ENCODE results near the gene AFG3L2. TPM values are rescaled to one million over a fixed set of nuclear protein-coding genes. Genes with fewer than 3 reads are reported as not detected.

AFG3L2 gene
- total and polyA plus RNA-seq, 7 donors, result 88.8 to 163 (median 106) TPM

GRCh38 chr18:12326711-12327460 lies 50.1 kb downstream of the AFG3L2 start:
- peaks cover 22 to 93% of the 10 kb centered on the region in 2 donors for H3K36me3 ChIP-seq (ENCODE audit: insufficient read depth in 1 of 2, low read depth in 1 of 2)
- TF ChIP-seq CTCF (IDR thresholded peaks at IDR 0.05), result no peak
- intact Hi-C loops (cut with DNase I), result no loop called here
- H3K4me1 ChIP-seq, result peaks cover 10% of the 10 kb centered on the region
- H3K9me3 ChIP-seq, result no peaks in the 10 kb centered on the region
- DNase-seq (no peak), ATAC-seq (no peak)
- H3K27me3 ChIP-seq (ENCODE audit: insufficient read depth in 3 of 3, low read length in 2 of 3), result no peaks in the 10 kb centered on the region
- H3K27ac ChIP-seq, result no peak overlapping the region
- H3K4me3 ChIP-seq, result no peak overlapping the region
- 81 to 88% (median 88%) methylated on average over 12 of the region's 12 CpGs for WGBS, 3 donors

GRCh38 chr18:12325726-12326245 lies 51.2 kb downstream of the AFG3L2 start:
- DNase-seq (no peak), ATAC-seq (no peak)
- WGBS, 3 donors, result 96 to 98% (median 97%) methylated on average over 29 of the region's 29 CpGs
- Histone ChIP-seq H3K4me3 (no peak overlapping the region), H3K9me3 (no peaks in the 10 kb centered on the region), H3K27ac (no peak overlapping the region), H3K27me3 (ENCODE audit: insufficient read depth in 3 of 3, low read length in 2 of 3) (no peaks in the 10 kb centered on the region), H3K4me1 (peaks cover 10% of the 10 kb centered on the region), H3K36me3 (ENCODE audit: insufficient read depth in 1 of 2, low read depth in 1 of 2) (peaks cover 20 to 98% of the 10 kb centered on the region in 2 donors)
- no peak for TF ChIP-seq CTCF (IDR thresholded peaks at IDR 0.05)
- intact Hi-C loops (cut with DNase I), result no loop called here

- TF ChIP-seq CTCF (IDR thresholded peaks at IDR 0.05), result no peak
- Histone ChIP-seq H3K27ac (no peak overlapping the region), H3K36me3 (ENCODE audit: insufficient read depth in 1 of 2, low read depth in 1 of 2) (peaks cover 19 to 95% of the 10 kb centered on the region in 2 donors), H3K9me3 (no peaks in the 10 kb centered on the region), H3K4me1 (peaks cover 10% of the 10 kb centered on the region), H3K4me3 (no peak overlapping the region), H3K27me3 (ENCODE audit: insufficient read depth in 3 of 3, low read length in 2 of 3) (no peaks in the 10 kb centered on the region)
- DNase-seq (no peak), ATAC-seq (no peak)
- 97 to 98% (median 97%) methylated on average over 55 to 58 of the region's 58 CpGs for WGBS, 3 donors
- intact Hi-C loops (cut with DNase I), result no loop called here
Measured at GRCh38 chr18:12324991-12325725, 51.9 kb downstream of the AFG3L2 start.

- ATAC-seq (no peak), DNase-seq (no peak)
- no peak overlapping the region for H3K4me3 ChIP-seq
- H3K36me3 ChIP-seq (ENCODE audit: insufficient read depth in 1 of 2, low read depth in 1 of 2), result peaks cover 12 to 57% of the 10 kb centered on the region in 2 donors
- intact Hi-C loops (cut with DNase I), result no loop called here
- 41 to 55% (median 43%) methylated on average over 4 of the region's 4 CpGs for WGBS, 3 donors
- H3K27ac ChIP-seq, result no peak overlapping the region
- no peaks in the 10 kb centered on the region for H3K9me3 ChIP-seq
- TF ChIP-seq CTCF (IDR thresholded peaks at IDR 0.05), result no peak
- no peaks in the 10 kb centered on the region for H3K27me3 ChIP-seq (ENCODE audit: insufficient read depth in 3 of 3, low read length in 2 of 3)
- no peaks in the 10 kb centered on the region for H3K4me1 ChIP-seq
Measured at GRCh38 chr18:12321333-12321732, 55.7 kb downstream of the AFG3L2 start.
